Natural killer cell (primary cell): ENCODE data around the gene FBL. TPM values are rescaled to one million over a fixed set of nuclear protein-coding genes. Genes with fewer than 3 reads are reported as not detected.

ENCODE experiments used
- ATAC-seq, 3 donors: fragments of 150-1000 bp in 2 of 3; fragments of 200-7000 bp in 1 of 3; cut with Tn5 transposase; 1 replicate in 1 of 3; 2 replicates in 2 of 3; pipeline ENCODE4 v1.10.0; 2021; ENCODE audit warnings: mild to moderate bottlenecking in 2 of 3, moderate library complexity in 2 of 3
- DNase-seq, 2 donors: peaks; one replicate each; pipeline versions ENCODE4 v3.0.0 to v3.0.0-alpha.2; 2013 to 2021; ENCODE audit warnings: mixed read lengths in 1 of 2
- H3K27ac ChIP-seq: one replicate; pipeline ENCODE4 v1.5.1; 2013; ENCODE audit warnings: mild to moderate bottlenecking, low read length
- H3K27me3 ChIP-seq: one replicate; pipeline ENCODE4 v1.6.1; 2013; ENCODE audit warnings: low read length; ENCODE audit not compliant: control insufficient read depth, insufficient read depth
- H3K36me3 ChIP-seq: one replicate; pipeline ENCODE4 v1.6.1; 2013; ENCODE audit warnings: low read length; ENCODE audit not compliant: control insufficient read depth, insufficient read depth
- H3K4me1 ChIP-seq: one replicate; pipeline ENCODE4 v1.6.1; 2013; ENCODE audit warnings: low read length; ENCODE audit not compliant: control insufficient read depth, insufficient read depth
- H3K4me3 ChIP-seq: one replicate; pipeline ENCODE4 v1.5.1; 2013; ENCODE audit warnings: low read length
- H3K9me3 ChIP-seq: one replicate; pipeline ENCODE4 v1.6.1; 2013; ENCODE audit warnings: low read length; ENCODE audit not compliant: control insufficient read depth, insufficient read depth
- H3K27ac Mint-ChIP-seq, 2 donors: one replicate each; pipeline ENCODE4 v1.8.0; 2022; ENCODE audit warnings: mild to moderate bottlenecking in 2 of 2, mixed read lengths in 2 of 2, moderate library complexity in 1 of 2
- H3K27me3 Mint-ChIP-seq, 2 donors: one replicate each; pipeline ENCODE4 v1.8.0; 2022; ENCODE audit warnings: low read depth in 2 of 2, mixed read lengths in 2 of 2
- H3K36me3 Mint-ChIP-seq: one replicate; pipeline ENCODE4 v1.8.0; 2022; ENCODE audit warnings: mixed read lengths
- H3K4me1 Mint-ChIP-seq, 2 donors: one replicate each; pipeline ENCODE4 v1.8.0; 2022; ENCODE audit warnings: mixed read lengths in 2 of 2
- H3K4me3 Mint-ChIP-seq: one replicate; pipeline ENCODE4 v1.8.0; 2022; ENCODE audit warnings: mild to moderate bottlenecking, moderate library complexity, mixed read lengths
- H3K9me3 Mint-ChIP-seq, 2 donors: one replicate each; pipeline ENCODE4 v1.8.0; 2022; ENCODE audit warnings: mixed read lengths in 2 of 2
- CTCF ChIP-seq: fragments of 200-600 bp; IDR thresholded peaks from one replicate; pipeline ENCODE4 v1.8.0; 2022; ENCODE audit warnings: antibody characterized with exemption
- WGBS: methylation state at CpG from one replicate; pipeline ENCODE4 v1.1.7; 2013; ENCODE audit warnings: missing lambda C conversion rate; ENCODE audit not compliant: insufficient coverage; 5-methylcytosine and 5-hydroxymethylcytosine counted together
- intact Hi-C: fragments of 100-400 bp; cut with micrococcal nuclease; formaldehyde crosslinking; loops from one replicate; pipeline ENCODE4 v1.14.2; 2022
- total RNA-seq, 4 donors: library from RNA; stranded (reverse); fragments of 120-200 nt in 1 of 4; gene quantifications; one replicate each; pipeline versions ENCODE4 v1.2.3 to v1.2.4, GENCODE V29; 2013 to 2022

The FBL gene
- total RNA-seq, 3 donors from 2014 or later (not counting 1 experiment from before 2014, with no cell fraction given) = 181 to 213 (median 201) TPM

- Histone ChIP-seq H3K9me3 (no peaks in the 10 kb centered on the region), H3K27me3 (no peaks in the 10 kb centered on the region), H3K4me3 (no peak overlapping the region), H3K4me1 (no peaks in the 10 kb centered on the region), H3K36me3 (peaks cover 3% of the 10 kb centered on the region), H3K27ac (no peak overlapping the region)
- Mint-ChIP-seq H3K36me3 (no peaks in the 10 kb centered on the region), H3K4me3 (no peak overlapping the region), H3K9me3 (no peaks in the 10 kb centered on the region), H3K27me3 (no peaks in the 10 kb centered on the region), H3K4me1 (no peaks in the 10 kb centered on the region), H3K27ac (no peak overlapping the region)
- intact Hi-C loops = no loop called here
- WGBS = 89% methylated on average over 47 of the region's 47 CpGs
- no peak for TF ChIP-seq CTCF
- ATAC-seq (no peak), DNase-seq (no peak)
Observed at GRCh38 chr19:39871886-39872866, 26.0 kb upstream of the FBL start.

DNA sequence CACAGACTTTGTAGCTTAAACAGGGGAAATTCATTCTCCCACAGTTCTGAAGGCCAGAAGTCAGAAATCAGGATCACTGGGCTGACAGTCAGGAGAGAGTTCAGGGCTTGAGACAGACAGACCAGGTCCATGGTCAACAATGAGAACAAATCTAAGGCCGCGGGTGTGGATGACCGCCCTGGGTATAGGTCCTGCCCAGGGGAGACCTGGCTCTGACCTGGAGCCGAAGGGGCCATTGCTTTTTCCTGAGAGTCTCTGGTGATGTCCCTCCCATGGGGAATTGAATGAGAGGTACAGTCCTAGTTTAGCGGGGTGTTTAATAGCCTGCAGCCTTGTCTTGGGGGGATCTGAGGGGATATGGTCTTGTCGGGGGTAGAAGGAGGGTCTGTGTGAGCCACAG is 25.2 kb upstream of the FBL start:
- intact Hi-C loops = no loop called here
- Histone ChIP-seq H3K27ac (no peak overlapping the region), H3K27me3 (no peaks in the 10 kb centered on the region), H3K36me3 (peaks cover 3% of the 10 kb centered on the region), H3K4me3 (no peak overlapping the region), H3K4me1 (no peaks in the 10 kb centered on the region), H3K9me3 (no peaks in the 10 kb centered on the region)
- peaks cover 3% of the 10 kb centered on the region for H3K36me3 Mint-ChIP-seq
- WGBS = 98% methylated on average over 5 of the region's 6 CpGs
- TF ChIP-seq CTCF = no peak
- H3K4me1 Mint-ChIP-seq = peaks cover 0 to 3% of the 10 kb centered on the region in 2 donors
- H3K27me3 Mint-ChIP-seq = no peaks in the 10 kb centered on the region
- no peak overlapping the region for H3K27ac Mint-ChIP-seq
- DNase-seq = no peak
- H3K9me3 Mint-ChIP-seq = no peaks in the 10 kb centered on the region
- no peak overlapping the region for H3K4me3 Mint-ChIP-seq
- ATAC-seq = no peak

DNA sequence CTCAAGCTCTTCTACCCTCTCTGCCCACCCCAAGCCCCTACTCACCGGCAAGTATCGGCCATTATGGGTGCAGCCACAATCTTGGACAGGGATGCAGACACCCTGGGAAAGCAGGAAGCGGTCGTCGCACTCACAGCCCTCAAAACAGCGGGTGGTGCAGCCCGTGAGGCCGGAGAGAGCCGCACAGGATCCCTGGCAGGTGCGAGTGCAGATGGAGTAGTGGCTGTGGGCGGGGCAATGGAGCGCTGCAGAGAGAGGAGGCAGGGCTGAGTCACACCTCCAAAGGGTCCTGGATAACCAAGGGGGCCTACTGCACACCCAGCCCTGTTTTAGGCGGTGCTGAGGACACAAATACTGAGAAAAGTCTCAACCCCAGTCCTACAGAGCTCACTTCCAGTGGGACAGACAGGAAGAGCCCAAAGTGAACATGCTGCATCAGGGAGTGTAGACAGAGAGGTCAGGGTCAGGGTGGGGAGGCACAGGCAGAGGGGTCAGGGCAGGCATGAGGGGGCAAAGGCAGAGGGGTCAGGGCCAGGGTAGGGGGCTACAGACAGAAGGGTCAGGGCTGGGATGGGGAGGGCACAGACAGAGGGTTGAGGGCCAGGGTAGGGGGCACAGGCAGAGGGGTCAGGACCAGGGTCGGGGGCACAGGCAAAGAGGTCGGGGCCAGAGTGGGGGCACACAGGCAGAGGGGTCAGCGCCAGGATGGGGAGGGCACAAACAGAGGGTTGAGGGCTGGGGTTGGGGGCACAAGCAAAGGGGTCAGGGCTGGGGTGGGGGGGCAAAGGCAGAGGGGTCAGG is 24.2 kb upstream of the FBL start:
- intact Hi-C loops = no loop called here
- ATAC-seq (no peak), DNase-seq (no peak)
- Mint-ChIP-seq H3K27ac (no peak overlapping the region), H3K36me3 (peaks cover 9% of the 10 kb centered on the region), H3K27me3 (no peaks in the 10 kb centered on the region), H3K9me3 (no peaks in the 10 kb centered on the region), H3K4me1 (peaks cover 0 to 6% of the 10 kb centered on the region in 2 donors), H3K4me3 (no peak overlapping the region)
- no peaks in the 10 kb centered on the region for H3K4me1 ChIP-seq
- WGBS = 75% methylated on average over 16 of the region's 16 CpGs
- H3K4me3 ChIP-seq = no peak overlapping the region
- H3K36me3 ChIP-seq = peaks cover 5% of the 10 kb centered on the region
- no peak overlapping the region for H3K27ac ChIP-seq
- no peaks in the 10 kb centered on the region for H3K9me3 ChIP-seq
- TF ChIP-seq CTCF = no peak
- H3K27me3 ChIP-seq = no peaks in the 10 kb centered on the region
